Suppressor macrophage treated with lipopolysaccharide for 1 hour (primary cell): ENCODE results near the gene BTBD3.

Experiments
- DNase-seq, 3 donors: peaks; one replicate each; pipeline ENCODE4 v3.0.0-alpha.2; 2020 to 2022

The BTBD3 gene

DNA sequence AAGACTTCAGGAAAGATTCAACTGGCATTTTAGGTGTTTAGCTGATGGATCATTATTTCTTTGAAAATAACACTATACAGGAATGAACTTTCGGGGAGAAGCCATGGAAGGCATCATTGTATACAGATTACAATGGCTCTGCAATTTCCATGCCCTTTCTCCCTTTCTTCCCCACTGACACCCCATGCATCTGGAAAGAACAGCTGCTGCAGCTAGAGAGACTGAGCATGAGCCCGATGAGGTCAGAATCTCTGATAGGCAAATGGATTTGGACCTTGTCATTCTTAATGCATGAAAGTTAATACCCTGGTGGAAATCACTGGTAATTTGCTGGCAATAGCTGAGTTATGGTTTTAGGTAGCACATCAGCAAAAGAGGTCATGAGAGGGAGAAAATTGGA, 54.8 kb downstream of the BTBD3 start:
- DNase-seq: no peak
